OCI-LY1 (cell line): ENCODE measurements around the gene IBA57.
"Not testable (repeated sequence)": the region's sequence is repeated elsewhere in the genome, so short reads cannot be mapped to it uniquely, and the experiment has no call there.

Experiments used
- H2AFZ ChIP-seq: fragments of 200-600 bp; sonication (generic), shearing (Covaris generic); 2 replicates; pipeline ENCODE4 v1.6.0; 2014; ENCODE audit warnings: antibody characterized with exemption, mild to moderate bottlenecking, low read length
- H3F3A ChIP-seq: fragments of 200-600 bp; sonication (generic), shearing (Covaris generic); 2 replicates; pipeline ENCODE4 v1.6.0; 2014; ENCODE audit warnings: mild to moderate bottlenecking, antibody characterized with exemption, low read length, moderate library complexity; ENCODE audit not compliant: insufficient read depth
- H3K27ac ChIP-seq: fragments of 200-600 bp; sonication (generic); 2 replicates; pipeline ENCODE4 v1.5.1; 2014; ENCODE audit warnings: low read length, mixed run types, mild to moderate bottlenecking, low read depth; ENCODE audit not compliant: poor library complexity, severe bottlenecking
- H3K27me3 ChIP-seq: fragments of 200-600 bp; sonication (generic); 2 replicates; pipeline ENCODE4 v1.6.0; 2014; ENCODE audit warnings: antibody characterized with exemption, mild to moderate bottlenecking, low read length, moderate library complexity; ENCODE audit not compliant: insufficient read depth
- H3K36me3 ChIP-seq: fragments of 200-600 bp; sonication (generic); 2 replicates; pipeline ENCODE4 v1.6.1; 2014; ENCODE audit warnings: mild to moderate bottlenecking, antibody characterized with exemption, low read length, moderate library complexity, mixed read lengths; ENCODE audit not compliant: insufficient read depth
- H3K4me1 ChIP-seq: fragments of 200-600 bp; sonication (generic); 2 replicates; pipeline ENCODE4 v1.5.1; 2014; ENCODE audit warnings: mild to moderate bottlenecking, low read length, moderate library complexity; ENCODE audit not compliant: insufficient read depth, severe bottlenecking
- H3K4me2 ChIP-seq: fragments of 200-600 bp; sonication (generic), shearing (Covaris generic); 2 replicates; pipeline ENCODE4 v1.6.1; 2014; ENCODE audit warnings: low read length
- H3K4me3 ChIP-seq: fragments of 200-600 bp; sonication (generic); 2 replicates; pipeline ENCODE4 v1.5.1; 2014; ENCODE audit warnings: low read length, low read depth, mild to moderate bottlenecking, mixed read lengths; ENCODE audit not compliant: poor library complexity, severe bottlenecking
- H3K79me2 ChIP-seq: fragments of 200-600 bp; shearing (Covaris generic); 2 replicates; pipeline ENCODE4 v1.6.1; 2016; ENCODE audit warnings: mixed run types, low read length, mixed read lengths; ENCODE audit not compliant: insufficient read depth
- H3K9ac ChIP-seq: fragments of 200-600 bp; sonication (generic), shearing (Covaris generic); 2 replicates; pipeline ENCODE4 v1.6.1; 2014; ENCODE audit warnings: mild to moderate bottlenecking, low read length, mixed read lengths
- H3K9me2 ChIP-seq: fragments of 200-600 bp; sonication (generic), shearing (Covaris generic); 2 replicates; pipeline ENCODE4 v1.6.1; 2014; ENCODE audit warnings: low read depth, mild to moderate bottlenecking, low read length, mixed read lengths
- H3K9me3 ChIP-seq: fragments of 200-600 bp; shearing (Covaris generic); 2 replicates; pipeline ENCODE4 v1.6.1; 2014; ENCODE audit warnings: low read length, mixed read lengths
- H4K20me1 ChIP-seq: fragments of 200-600 bp; sonication (generic), shearing (Covaris generic); 2 replicates; pipeline ENCODE4 v1.6.0; 2016; ENCODE audit warnings: mild to moderate bottlenecking, low read length; ENCODE audit not compliant: insufficient read depth
- CTCF ChIP-seq: fragments of 200-600 bp; sonication (generic), shearing (Covaris generic); IDR thresholded peaks from 2 replicates; pipeline ENCODE4 v1.5.1; 2017; ENCODE audit warnings: mild to moderate bottlenecking, antibody characterized with exemption, low read length, moderate library complexity, mixed read lengths
- EZH2 ChIP-seq: fragments of 200-600 bp; sonication (generic), shearing (Covaris generic); IDR thresholded peaks from 2 replicates; pipeline ENCODE4 v1.8.0; 2017; ENCODE audit warnings: borderline replicate concordance, mixed run types, mild to moderate bottlenecking, antibody characterized with exemption, low read length, moderate library complexity, mixed read lengths

Gene IBA57

DNA sequence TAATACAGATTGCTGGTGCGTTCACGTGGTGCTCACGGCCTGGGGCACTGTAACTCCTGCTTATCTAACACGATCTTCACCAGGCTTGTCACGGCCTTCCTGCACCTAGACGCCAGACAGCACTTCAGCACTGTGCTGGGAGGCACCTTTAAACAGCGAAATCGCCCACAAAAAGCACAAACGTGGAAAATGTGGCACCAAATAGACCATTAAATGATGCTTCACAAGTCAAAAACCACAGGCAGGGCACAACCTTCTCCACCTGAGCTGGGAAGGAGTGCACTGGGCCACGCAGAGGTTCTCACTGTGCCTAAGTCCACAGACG is 20.0 kb downstream of the IBA57 start:
- no peaks in the 10 kb centered on the region for H3K79me2 ChIP-seq
- no peak overlapping the region for H3K4me3 ChIP-seq
- H3K4me1 ChIP-seq = no peaks in the 10 kb centered on the region
- no peaks in the 10 kb centered on the region for H3F3A ChIP-seq
- H3K27ac ChIP-seq = no peak overlapping the region
- H3K4me2 ChIP-seq = no peak overlapping the region
- H2AFZ ChIP-seq = no peak overlapping the region
- H4K20me1 ChIP-seq = no peaks in the 10 kb centered on the region
- no peaks in the 10 kb centered on the region for H3K36me3 ChIP-seq
- H3K9ac ChIP-seq = no peak overlapping the region
- TF ChIP-seq CTCF = no peak
- H3K9me2 ChIP-seq = no peaks in the 10 kb centered on the region
- H3K27me3 ChIP-seq = no peaks in the 10 kb centered on the region
- no peaks in the 10 kb centered on the region for H3K9me3 ChIP-seq

- not testable (repeated sequence) for H3K4me1 ChIP-seq
Measured at GRCh38 chr1:228188249-228188648, 22.6 kb downstream of the IBA57 start.

GRCh38 chr1:228190182-228190581 is 24.6 kb downstream of the IBA57 start:
- no peaks in the 10 kb centered on the region for H4K20me1 ChIP-seq
- H3K79me2 ChIP-seq = no peaks in the 10 kb centered on the region
- no peaks in the 10 kb centered on the region for H3K9me2 ChIP-seq
- no peak overlapping the region for H3K9ac ChIP-seq
- H3K27ac ChIP-seq = no peak overlapping the region
- no peak overlapping the region for H3K4me3 ChIP-seq
- no peaks in the 10 kb centered on the region for H3K36me3 ChIP-seq
- H3K4me1 ChIP-seq = no peaks in the 10 kb centered on the region
- H3K9me3 ChIP-seq = no peaks in the 10 kb centered on the region
- H3K27me3 ChIP-seq = no peaks in the 10 kb centered on the region
- TF ChIP-seq EZH2 (no peak), CTCF (no peak)
- H3F3A ChIP-seq = no peaks in the 10 kb centered on the region
- no peak overlapping the region for H3K4me2 ChIP-seq
- H2AFZ ChIP-seq = no peak overlapping the region

More at GRCh38 chr1:228188249-228188648, 22.6 kb downstream of the IBA57 start:
- H3K27ac ChIP-seq, H2AFZ ChIP-seq, H3K79me2 ChIP-seq, H4K20me1 ChIP-seq, H3K9ac ChIP-seq, H3K9me2 ChIP-seq, H3K4me2 ChIP-seq, H3K9me3 ChIP-seq, H3K4me3 ChIP-seq, H3F3A ChIP-seq, H3K36me3 ChIP-seq, H3K27me3 ChIP-seq: not testable (repeated sequence)

DNA sequence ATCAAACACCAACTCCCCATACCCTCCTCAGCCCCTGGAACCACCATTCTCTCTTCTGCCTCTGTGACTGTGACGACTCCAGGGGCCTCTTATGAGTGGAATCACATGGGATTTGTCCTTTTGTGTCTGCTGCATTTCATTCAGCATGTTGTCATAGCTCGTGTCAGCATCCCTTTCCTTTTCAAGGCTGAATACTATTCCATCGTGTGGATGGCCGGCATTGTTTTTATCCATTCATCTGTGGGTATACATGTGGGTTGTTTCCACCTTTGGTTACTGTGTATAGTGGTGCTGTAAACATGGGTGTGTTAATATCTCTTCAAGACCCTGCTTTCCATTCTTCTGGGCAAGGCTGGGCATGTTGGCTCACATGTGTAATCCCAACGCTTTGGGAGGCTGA is 25.2 kb downstream of the IBA57 start:
- Histone ChIP-seq H3K9me2 (no peaks in the 10 kb centered on the region), H3K27ac (no peak overlapping the region), H3F3A (no peaks in the 10 kb centered on the region), H2AFZ (no peak overlapping the region), H4K20me1 (no peaks in the 10 kb centered on the region), H3K4me2 (no peak overlapping the region), H3K4me1 (no peaks in the 10 kb centered on the region), H3K36me3 (no peaks in the 10 kb centered on the region), H3K4me3 (no peak overlapping the region), H3K9me3 (no peaks in the 10 kb centered on the region), H3K27me3 (no peaks in the 10 kb centered on the region), H3K79me2 (no peaks in the 10 kb centered on the region), H3K9ac (no peak overlapping the region)
- TF ChIP-seq EZH2 = no peak
- no peak for TF ChIP-seq CTCF
